ENCODE results near the gene VCP.
A peak's percentile ranks its signal among the peaks of the same experiment; 100 is the strongest.

DNA sequence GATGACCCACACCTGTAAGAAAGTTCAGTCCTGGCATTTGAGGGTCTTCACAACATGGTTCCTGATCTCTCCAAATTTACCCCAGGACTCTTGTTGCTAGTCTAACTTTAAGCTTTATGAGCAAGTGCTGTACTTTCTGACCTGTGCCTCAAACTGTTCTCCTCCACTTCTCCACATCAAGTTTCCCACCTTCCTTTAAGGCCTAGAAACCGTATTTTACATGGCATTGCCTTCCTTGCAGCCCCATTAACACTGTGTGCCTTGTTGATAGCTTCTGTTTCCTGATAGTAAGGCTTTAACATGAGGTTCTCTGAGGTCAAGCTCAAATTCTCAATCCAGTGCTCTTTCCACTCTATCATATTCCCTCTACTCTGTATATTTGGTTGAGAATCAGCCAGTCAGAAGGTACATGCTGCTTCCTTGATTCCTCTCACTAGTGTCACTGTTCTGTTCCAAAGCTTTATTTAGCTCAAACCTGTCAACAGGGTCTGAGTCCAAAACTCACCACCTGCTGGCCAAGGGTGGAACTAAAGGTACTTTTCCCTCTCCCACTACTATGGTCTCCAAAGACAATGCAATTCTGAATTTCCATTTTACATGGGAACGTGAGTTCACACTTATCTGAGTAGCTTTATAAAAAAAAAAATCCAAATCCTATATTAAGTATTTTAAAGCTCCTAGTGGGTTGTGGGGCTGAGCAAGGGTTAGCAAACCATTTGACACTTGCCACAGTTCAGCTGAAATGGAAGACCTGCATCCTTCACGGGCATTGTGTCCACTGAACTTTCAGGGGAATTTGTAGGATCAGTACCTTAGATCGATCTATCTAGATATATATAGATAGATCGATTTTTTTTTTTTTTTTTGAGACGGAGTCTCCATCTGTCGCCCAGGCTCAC lies 21.1 kb downstream of the VCP start:
- TF ChIP-seq, protein P1, sequence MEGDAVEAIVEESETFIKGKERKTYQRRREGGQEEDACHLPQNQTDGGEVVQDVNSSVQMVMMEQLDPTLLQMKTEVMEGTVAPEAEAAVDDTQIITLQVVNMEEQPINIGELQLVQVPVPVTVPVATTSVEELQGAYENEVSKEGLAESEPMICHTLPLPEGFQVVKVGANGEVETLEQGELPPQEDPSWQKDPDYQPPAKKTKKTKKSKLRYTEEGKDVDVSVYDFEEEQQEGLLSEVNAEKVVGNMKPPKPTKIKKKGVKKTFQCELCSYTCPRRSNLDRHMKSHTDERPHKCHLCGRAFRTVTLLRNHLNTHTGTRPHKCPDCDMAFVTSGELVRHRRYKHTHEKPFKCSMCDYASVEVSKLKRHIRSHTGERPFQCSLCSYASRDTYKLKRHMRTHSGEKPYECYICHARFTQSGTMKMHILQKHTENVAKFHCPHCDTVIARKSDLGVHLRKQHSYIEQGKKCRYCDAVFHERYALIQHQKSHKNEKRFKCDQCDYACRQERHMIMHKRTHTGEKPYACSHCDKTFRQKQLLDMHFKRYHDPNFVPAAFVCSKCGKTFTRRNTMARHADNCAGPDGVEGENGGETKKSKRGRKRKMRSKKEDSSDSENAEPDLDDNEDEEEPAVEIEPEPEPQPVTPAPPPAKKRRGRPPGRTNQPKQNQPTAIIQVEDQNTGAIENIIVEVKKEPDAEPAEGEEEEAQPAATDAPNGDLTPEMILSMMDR (conservative IDR thresholded peaks at IDR 0.05) = peak; percentile 73
- TF ChIP-seq EZH2 (IDR thresholded peaks at IDR 0.05; ENCODE audit: low read depth) = no peak

Data from PC-9 (cell line).